Endodermal cell (in vitro differentiated cells): Measurements from ENCODE around the gene ZFYVE1. TPM values are rescaled to one million over a fixed set of nuclear protein-coding genes. Genes with fewer than 3 reads are reported as not detected.

ENCODE experiments used
- DNase-seq: peaks from one replicate; pipeline ENCODE4 v3.0.0-alpha.2; 2017
- H3K27ac ChIP-seq: 2 replicates; pipeline ENCODE4 v1.5.1; 2013; ENCODE audit warnings: mild to moderate bottlenecking, low read depth, low read length, moderate library complexity
- H3K27me3 ChIP-seq: 2 replicates; pipeline ENCODE4 v1.6.1; 2013; ENCODE audit warnings: mild to moderate bottlenecking, low read length, moderate library complexity; ENCODE audit not compliant: insufficient read depth, control insufficient read depth, poor library complexity, severe bottlenecking
- H3K36me3 ChIP-seq: 2 replicates; pipeline ENCODE4 v1.7.0; 2013; ENCODE audit warnings: mild to moderate bottlenecking, low read length, moderate library complexity; ENCODE audit not compliant: control insufficient read depth, insufficient read depth
- H3K4me1 ChIP-seq: one replicate; pipeline ENCODE4 v1.7.0; 2013; ENCODE audit warnings: low read length; ENCODE audit not compliant: control insufficient read depth, insufficient read depth
- H3K4me3 ChIP-seq: 2 replicates; pipeline ENCODE4 v1.5.1; 2013; ENCODE audit warnings: mild to moderate bottlenecking, low read length, moderate library complexity
- H3K9ac ChIP-seq: 2 replicates; pipeline ENCODE4 v1.6.1; 2013; ENCODE audit warnings: mild to moderate bottlenecking, low read length, moderate library complexity; ENCODE audit not compliant: poor library complexity, severe bottlenecking; ENCODE audit errors: extremely low read depth
- H3K9me3 ChIP-seq: 2 replicates; pipeline ENCODE4 v1.6.1; 2013; ENCODE audit warnings: mild to moderate bottlenecking, low read length, moderate library complexity; ENCODE audit not compliant: control insufficient read depth
- H3K27ac Mint-ChIP-seq: 2 replicates; pipeline ENCODE4 v1.8.0; 2020; ENCODE audit warnings: mixed read lengths
- H3K27me3 Mint-ChIP-seq: 2 replicates; pipeline ENCODE4 v1.8.0; 2021; ENCODE audit warnings: mild to moderate bottlenecking, mixed read lengths; ENCODE audit not compliant: insufficient read depth
- H3K36me3 Mint-ChIP-seq: 2 replicates; pipeline ENCODE4 v1.8.0; 2020; ENCODE audit warnings: low read depth, mixed read lengths
- H3K4me1 Mint-ChIP-seq: 2 replicates; pipeline ENCODE4 v1.8.0; 2020; ENCODE audit warnings: mixed read lengths
- H3K4me3 Mint-ChIP-seq: 2 replicates; pipeline ENCODE4 v1.8.0; 2020; ENCODE audit warnings: mild to moderate bottlenecking, moderate library complexity, mixed read lengths
- H3K9me3 Mint-ChIP-seq: 2 replicates; pipeline ENCODE4 v1.8.0; 2020; ENCODE audit warnings: mild to moderate bottlenecking, mixed read lengths
- WGBS, 2 experiments: methylation state at CpG; one replicate each; pipeline versions ENCODE4 v1.1.5 to v1.1.7; 2013; ENCODE audit warnings: missing lambda C conversion rate in 2 of 2, mixed read lengths in 1 of 2; ENCODE audit not compliant: insufficient coverage in 1 of 2, insufficient read length in 1 of 2; 5-methylcytosine and 5-hydroxymethylcytosine counted together
- total RNA-seq, 2 donors: library from RNA; stranded (reverse); fragmentation: NEBNext Ultra II Directional in 1 of 2; extraction: Animal tissue kit (Norgen Biotek cat#: 25700) in 1 of 2; gene quantifications; 2 replicates in 1 of 2; 3 replicates in 1 of 2; pipeline ENCODE4 v1.2.1, GENCODE V29; 2021
- TF ChIP-seq, protein P1 (sequence below): fragments of 200-600 bp; sonication (generic); conservative IDR thresholded peaks from 2 replicates; pipeline ENCODE4 v1.5.0; 2021; ENCODE audit warnings: antibody characterized with exemption, mild to moderate bottlenecking

ZFYVE1 gene
- total RNA-seq, 2 donors from 2014 or later = 11.6 to 16.6 TPM

DNA sequence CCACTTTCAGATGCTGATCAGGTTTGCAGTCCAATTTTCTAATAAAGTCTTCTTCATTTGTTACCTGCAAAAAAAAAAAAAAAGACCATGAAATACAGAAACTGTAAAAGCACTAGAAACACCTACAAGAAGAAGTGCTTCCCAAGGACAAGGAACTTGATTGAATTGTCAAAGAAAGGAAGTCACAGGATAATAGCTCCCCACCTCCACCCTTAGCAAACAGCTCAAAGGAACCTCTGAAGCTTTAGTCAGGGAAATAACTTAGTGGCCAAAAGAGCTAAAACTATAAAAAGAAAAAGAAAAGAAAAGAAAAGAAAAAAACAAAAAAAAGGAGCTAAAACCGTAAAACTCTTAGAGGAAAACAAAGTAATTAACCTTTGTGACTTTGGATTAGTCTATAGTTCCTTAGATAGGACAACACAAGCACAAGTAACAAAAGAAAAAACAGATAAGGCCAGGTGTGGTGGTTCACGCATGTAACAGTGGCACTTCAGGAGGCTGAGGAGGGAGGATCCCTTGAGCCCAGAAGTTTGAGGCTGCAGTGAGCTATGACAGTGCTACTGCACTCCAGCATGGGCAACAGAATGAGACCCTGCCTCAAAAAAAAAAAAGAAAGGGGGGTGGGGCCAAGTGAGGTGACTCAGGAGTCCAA is 28.5 kb downstream of the ZFYVE1 start:
- Histone ChIP-seq H3K27me3 (no peaks in the 10 kb centered on the region), H3K36me3 (peaks cover 43% of the 10 kb centered on the region), H3K9ac (no peak overlapping the region), H3K4me3 (no peak overlapping the region), H3K9me3 (no peaks in the 10 kb centered on the region), H3K27ac (no peak overlapping the region), H3K4me1 (no peaks in the 10 kb centered on the region)
- no peak for DNase-seq
- peaks cover 2% of the 10 kb centered on the region for H3K4me1 Mint-ChIP-seq
- peaks cover 35% of the 10 kb centered on the region for H3K36me3 Mint-ChIP-seq
- 94 to 100% methylated on average over 2 of the region's 2 CpGs for WGBS, 2 experiments
- no peaks in the 10 kb centered on the region for H3K9me3 Mint-ChIP-seq
- H3K4me3 Mint-ChIP-seq = no peak overlapping the region
- TF ChIP-seq, protein P1, sequence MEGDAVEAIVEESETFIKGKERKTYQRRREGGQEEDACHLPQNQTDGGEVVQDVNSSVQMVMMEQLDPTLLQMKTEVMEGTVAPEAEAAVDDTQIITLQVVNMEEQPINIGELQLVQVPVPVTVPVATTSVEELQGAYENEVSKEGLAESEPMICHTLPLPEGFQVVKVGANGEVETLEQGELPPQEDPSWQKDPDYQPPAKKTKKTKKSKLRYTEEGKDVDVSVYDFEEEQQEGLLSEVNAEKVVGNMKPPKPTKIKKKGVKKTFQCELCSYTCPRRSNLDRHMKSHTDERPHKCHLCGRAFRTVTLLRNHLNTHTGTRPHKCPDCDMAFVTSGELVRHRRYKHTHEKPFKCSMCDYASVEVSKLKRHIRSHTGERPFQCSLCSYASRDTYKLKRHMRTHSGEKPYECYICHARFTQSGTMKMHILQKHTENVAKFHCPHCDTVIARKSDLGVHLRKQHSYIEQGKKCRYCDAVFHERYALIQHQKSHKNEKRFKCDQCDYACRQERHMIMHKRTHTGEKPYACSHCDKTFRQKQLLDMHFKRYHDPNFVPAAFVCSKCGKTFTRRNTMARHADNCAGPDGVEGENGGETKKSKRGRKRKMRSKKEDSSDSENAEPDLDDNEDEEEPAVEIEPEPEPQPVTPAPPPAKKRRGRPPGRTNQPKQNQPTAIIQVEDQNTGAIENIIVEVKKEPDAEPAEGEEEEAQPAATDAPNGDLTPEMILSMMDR = no peak
- H3K27ac Mint-ChIP-seq = peak overlapping the region; percentile 52
- no peaks in the 10 kb centered on the region for H3K27me3 Mint-ChIP-seq

DNA sequence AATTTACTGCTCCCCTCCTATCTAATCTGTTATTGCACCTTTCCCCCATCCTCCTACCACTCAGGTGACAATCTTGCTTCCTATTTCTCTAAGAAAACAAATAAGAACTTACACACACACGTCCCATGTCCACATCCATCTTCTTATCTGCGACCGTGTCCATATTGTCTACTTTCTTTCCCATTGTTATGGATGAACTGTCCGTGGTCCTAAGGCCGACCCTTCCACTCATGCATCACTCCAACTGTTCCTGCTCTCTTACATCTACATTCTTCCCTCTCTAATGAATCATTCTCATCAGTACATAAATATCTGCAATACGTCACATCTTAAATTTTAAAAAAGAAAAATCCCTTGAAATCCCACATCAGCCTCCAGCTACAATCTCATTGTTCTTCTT is 30.0 kb downstream of the ZFYVE1 start:
- no peaks in the 10 kb centered on the region for H3K4me1 ChIP-seq
- Mint-ChIP-seq H3K9me3 (no peaks in the 10 kb centered on the region), H3K27me3 (no peaks in the 10 kb centered on the region), H3K27ac (no peak overlapping the region), H3K4me3 (no peak overlapping the region), H3K4me1 (peaks cover 2% of the 10 kb centered on the region), H3K36me3 (peaks cover 47% of the 10 kb centered on the region)
- no peak overlapping the region for H3K27ac ChIP-seq
- TF ChIP-seq, protein P1 = no peak
- H3K36me3 ChIP-seq = peaks cover 51% of the 10 kb centered on the region
- H3K4me3 ChIP-seq = no peak overlapping the region
- no peaks in the 10 kb centered on the region for H3K27me3 ChIP-seq
- no peaks in the 10 kb centered on the region for H3K9me3 ChIP-seq
- 93 to 98% methylated on average over 6 of the region's 6 CpGs for WGBS, 2 experiments
- no peak overlapping the region for H3K9ac ChIP-seq
- no peak for DNase-seq

DNA sequence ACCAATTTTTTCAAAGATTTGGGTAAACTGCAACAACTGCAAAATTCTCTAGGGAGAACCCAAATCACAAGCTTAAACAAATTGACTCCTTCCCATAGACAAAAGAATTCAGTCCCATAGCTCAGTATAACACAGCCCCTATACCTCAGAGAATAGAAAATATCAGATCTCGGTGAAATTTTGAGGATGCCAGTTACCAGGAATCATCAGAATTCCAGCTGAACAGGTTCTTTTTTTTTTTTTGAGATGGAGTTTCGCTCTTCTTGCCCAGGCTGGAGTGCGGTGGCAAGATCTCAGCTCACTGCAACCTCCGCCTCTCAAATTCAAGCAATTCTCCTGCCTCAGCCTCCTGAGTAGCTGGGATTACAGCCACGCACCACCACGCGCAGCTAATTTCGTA is 36.7 kb downstream of the ZFYVE1 start:
- 96 to 98% methylated on average over 7 to 8 of the region's 8 CpGs for WGBS, 2 experiments
- DNase-seq = no peak
- Mint-ChIP-seq H3K4me3 (no peak overlapping the region), H3K4me1 (no peaks in the 10 kb centered on the region), H3K27me3 (no peaks in the 10 kb centered on the region), H3K27ac (no peak overlapping the region), H3K36me3 (peaks cover 37% of the 10 kb centered on the region), H3K9me3 (no peaks in the 10 kb centered on the region)
- TF ChIP-seq, protein P1 = no peak
- no peaks in the 10 kb centered on the region for H3K4me1 ChIP-seq
- no peak overlapping the region for H3K9ac ChIP-seq
- H3K36me3 ChIP-seq = peaks cover 50% of the 10 kb centered on the region
- H3K27me3 ChIP-seq = no peaks in the 10 kb centered on the region
- no peak overlapping the region for H3K27ac ChIP-seq
- no peak overlapping the region for H3K4me3 ChIP-seq
- H3K9me3 ChIP-seq = no peaks in the 10 kb centered on the region
